MCF 10A (cell line): ENCODE data around the gene PFKP. TPM values are rescaled to one million over a fixed set of nuclear protein-coding genes. Genes with fewer than 3 reads are reported as not detected.
A peak's percentile ranks its signal among the peaks of the same experiment; 100 is the strongest.
"Not testable (repeated sequence)": the region's sequence is repeated elsewhere in the genome, so short reads cannot be mapped to it uniquely, and the experiment has no call there.

Experiments used
- BruUV-seq: library from RNA; stranded (reverse); fragments of 400-500 nt; replicated peaks from 2 replicates; lab custom pipeline; 2021; lab: Mats Ljungman, UMichigan
- CTCF ChIA-PET: fragments of 300-600 bp; sonication (Branson Sonifier 250); formaldehyde crosslinking; extraction: SDS; loops from one replicate; lab custom pipeline; 2021; ENCODE audit warnings: antibody characterized with exemption, inconsistent platforms; lab: Yijun Ruan, JAX
- POLR2A ChIA-PET: fragments of 300-600, 350-650 bp; sonication (Branson Sonifier 250); formaldehyde crosslinking; extraction: SDS; loops from one replicate; lab custom pipeline; 2020; ENCODE audit warnings: antibody characterized with exemption, inconsistent platforms; lab: Yijun Ruan, JAX
- DNase-seq: peaks from one replicate; pipeline ENCODE4 v3.0.0-alpha.2; 2018; ENCODE audit not compliant: unreplicated experiment
- H3K27ac Mint-ChIP-seq: one replicate; pipeline ENCODE4 v1.8.0; 2022; ENCODE audit warnings: mild to moderate bottlenecking, low read depth, mixed read lengths; ENCODE audit not compliant: unreplicated experiment
- H3K27me3 Mint-ChIP-seq: one replicate; pipeline ENCODE4 v1.8.0; 2022; ENCODE audit warnings: mixed read lengths; ENCODE audit not compliant: insufficient read depth, unreplicated experiment
- H3K36me3 Mint-ChIP-seq: one replicate; pipeline ENCODE4 v1.8.0; 2022; ENCODE audit warnings: mild to moderate bottlenecking, moderate library complexity, mixed read lengths; ENCODE audit not compliant: insufficient read depth, unreplicated experiment
- H3K4me1 Mint-ChIP-seq: one replicate; pipeline ENCODE4 v1.8.0; 2022; ENCODE audit warnings: mixed read lengths; ENCODE audit not compliant: insufficient read depth, unreplicated experiment
- H3K4me3 Mint-ChIP-seq: one replicate; pipeline ENCODE4 v1.8.0; 2022; ENCODE audit warnings: mild to moderate bottlenecking, moderate library complexity, mixed read lengths; ENCODE audit not compliant: unreplicated experiment
- H3K9me3 Mint-ChIP-seq: one replicate; pipeline ENCODE4 v1.8.0; 2022; ENCODE audit warnings: mixed read lengths; ENCODE audit not compliant: unreplicated experiment
- CTCF ChIP-seq: fragments of 200-600 bp; IDR thresholded peaks from one replicate; pipeline ENCODE4 v1.8.0; 2022; ENCODE audit warnings: antibody characterized with exemption, mild to moderate bottlenecking; ENCODE audit not compliant: unreplicated experiment
- intact Hi-C: fragments of 100-400 bp; cut with micrococcal nuclease; formaldehyde crosslinking; loops from 2 replicates; pipeline ENCODE4 v1.14.1; 2022
- total RNA-seq: library from RNA; stranded (reverse); gene quantifications from 2 replicates; pipeline ENCODE4 v1.2.3, GENCODE V29; 2022

Gene PFKP
- total RNA-seq, 1 experiment from 2014 or later = 186 TPM

- intact Hi-C loops = no loop called here
- Mint-ChIP-seq H3K4me1 (peaks cover 18% of the 10 kb centered on the region), H3K27ac (no peak overlapping the region), H3K36me3 (peaks cover 59% of the 10 kb centered on the region), H3K9me3 (no peaks in the 10 kb centered on the region), H3K27me3 (no peaks in the 10 kb centered on the region), H3K4me3 (no peak overlapping the region)
- ChIA-PET POLR2A (interaction anchor here (3.0 to 3.4 kb wide), 2 partner anchors 11 to 14 kb away, joined by 63 to 104 read pairs; no protein-coding TSS in a partner anchor), CTCF (no interaction called here)
- no peak for TF ChIP-seq CTCF
- no TSS peak for BruUV-seq
- no peak for DNase-seq
These were observed 38.6 kb downstream of the PFKP start for GRCh38 chr10:3105905-3106304.

- H3K36me3 Mint-ChIP-seq = peaks cover 56% of the 10 kb centered on the region
- BruUV-seq, H3K27me3 Mint-ChIP-seq, H3K4me3 Mint-ChIP-seq, intact Hi-C loops, DNase-seq, H3K9me3 Mint-ChIP-seq: not testable (repeated sequence)
- ChIA-PET CTCF (interaction anchor here (1.0 to 1.3 kb wide), 3 partner anchors 12 to 38 kb away, joined by 3 to 6 read pairs (median 3); no protein-coding TSS in a partner anchor), POLR2A (interaction anchor here (1.7 to 3.4 kb wide), 9 partner anchors 8 to 66 kb away, joined by 6 to 104 read pairs (median 13); partner anchors contain the start of genes PFKP and PITRM1)
- peak overlapping the region; percentile 93 for H3K27ac Mint-ChIP-seq
- peaks cover 22% of the 10 kb centered on the region for H3K4me1 Mint-ChIP-seq
These were observed 39.0 kb downstream of the PFKP start for GRCh38 chr10:3106328-3106727.

- no peak for TF ChIP-seq CTCF
- TSS peak; percentile 80 for BruUV-seq
- H3K27ac Mint-ChIP-seq = peak overlapping the region; percentile 93
- H3K36me3 Mint-ChIP-seq = peaks cover 61% of the 10 kb centered on the region
- H3K4me1 Mint-ChIP-seq = peaks cover 27% of the 10 kb centered on the region
- ChIA-PET POLR2A (interaction anchor here (0.6 to 3.4 kb wide), 16 partner anchors 8 to 1894 kb away, joined by 3 to 104 read pairs (median 8); partner anchors contain the start of genes PFKP and PITRM1), CTCF (interaction anchor here (0.9 to 1.3 kb wide), 5 partner anchors 7 to 39 kb away, joined by 3 to 6 read pairs (median 3); no protein-coding TSS in a partner anchor)
- intact Hi-C loops = loop anchor here (1.0 kb wide), 1 partner anchor 38 kb away; no protein-coding TSS in a partner anchor
- H3K9me3 Mint-ChIP-seq = no peaks in the 10 kb centered on the region
- peak overlapping the region; percentile 63 for H3K4me3 Mint-ChIP-seq
- no peak for DNase-seq
- no peaks in the 10 kb centered on the region for H3K27me3 Mint-ChIP-seq
These were observed 39.6 kb downstream of the PFKP start for GRCh38 chr10:3106928-3107425.

GRCh38 chr10:3107426-3107961 lies 40.1 kb downstream of the PFKP start:
- intact Hi-C loops = loop anchor here (1.0 kb wide), 1 partner anchor 38 kb away; no protein-coding TSS in a partner anchor
- ChIA-PET CTCF (interaction anchor here (0.9 to 1.4 kb wide), 7 partner anchors 8 to 46 kb away, joined by 3 to 6 read pairs (median 3); no protein-coding TSS in a partner anchor), POLR2A (interaction anchor here (0.6 to 3.4 kb wide), 17 partner anchors 9 to 1895 kb away, joined by 3 to 104 read pairs (median 7); partner anchors contain the start of genes PFKP and PITRM1)
- H3K36me3 Mint-ChIP-seq = peaks cover 66% of the 10 kb centered on the region
- peak overlapping the region; percentile 93 for H3K27ac Mint-ChIP-seq
- peaks cover 27% of the 10 kb centered on the region for H3K4me1 Mint-ChIP-seq
- TF ChIP-seq CTCF = no peak
- TSS peak; percentile 53 for BruUV-seq
- DNase-seq = peak; percentile 94
- no peaks in the 10 kb centered on the region for H3K9me3 Mint-ChIP-seq
- H3K27me3 Mint-ChIP-seq = no peaks in the 10 kb centered on the region
- peak overlapping the region; percentile 63 for H3K4me3 Mint-ChIP-seq
